Natural killer cell (primary cell): ENCODE results near the gene TTLL11. TPM values are rescaled to one million over a fixed set of nuclear protein-coding genes. Genes with fewer than 3 reads are reported as not detected.

ENCODE experiments used
- ATAC-seq, 3 donors: fragments of 150-1000 bp in 2 of 3; fragments of 200-7000 bp in 1 of 3; cut with Tn5 transposase; 1 replicate in 1 of 3; 2 replicates in 2 of 3; pipeline ENCODE4 v1.10.0; 2021; ENCODE audit warnings: mild to moderate bottlenecking in 2 of 3, moderate library complexity in 2 of 3
- DNase-seq, 2 donors: peaks; one replicate each; pipeline versions ENCODE4 v3.0.0 to v3.0.0-alpha.2; 2013 to 2021; ENCODE audit warnings: mixed read lengths in 1 of 2
- H3K27ac ChIP-seq: one replicate; pipeline ENCODE4 v1.5.1; 2013; ENCODE audit warnings: mild to moderate bottlenecking, low read length
- H3K27me3 ChIP-seq: one replicate; pipeline ENCODE4 v1.6.1; 2013; ENCODE audit warnings: low read length; ENCODE audit not compliant: control insufficient read depth, insufficient read depth
- H3K36me3 ChIP-seq: one replicate; pipeline ENCODE4 v1.6.1; 2013; ENCODE audit warnings: low read length; ENCODE audit not compliant: control insufficient read depth, insufficient read depth
- H3K4me1 ChIP-seq: one replicate; pipeline ENCODE4 v1.6.1; 2013; ENCODE audit warnings: low read length; ENCODE audit not compliant: control insufficient read depth, insufficient read depth
- H3K4me3 ChIP-seq: one replicate; pipeline ENCODE4 v1.5.1; 2013; ENCODE audit warnings: low read length
- H3K9me3 ChIP-seq: one replicate; pipeline ENCODE4 v1.6.1; 2013; ENCODE audit warnings: low read length; ENCODE audit not compliant: control insufficient read depth, insufficient read depth
- H3K27ac Mint-ChIP-seq, 2 donors: one replicate each; pipeline ENCODE4 v1.8.0; 2022; ENCODE audit warnings: mild to moderate bottlenecking in 2 of 2, mixed read lengths in 2 of 2, moderate library complexity in 1 of 2
- H3K27me3 Mint-ChIP-seq, 2 donors: one replicate each; pipeline ENCODE4 v1.8.0; 2022; ENCODE audit warnings: low read depth in 2 of 2, mixed read lengths in 2 of 2
- H3K36me3 Mint-ChIP-seq: one replicate; pipeline ENCODE4 v1.8.0; 2022; ENCODE audit warnings: mixed read lengths
- H3K4me1 Mint-ChIP-seq, 2 donors: one replicate each; pipeline ENCODE4 v1.8.0; 2022; ENCODE audit warnings: mixed read lengths in 2 of 2
- H3K4me3 Mint-ChIP-seq: one replicate; pipeline ENCODE4 v1.8.0; 2022; ENCODE audit warnings: mild to moderate bottlenecking, moderate library complexity, mixed read lengths
- H3K9me3 Mint-ChIP-seq, 2 donors: one replicate each; pipeline ENCODE4 v1.8.0; 2022; ENCODE audit warnings: mixed read lengths in 2 of 2
- CTCF ChIP-seq: fragments of 200-600 bp; IDR thresholded peaks from one replicate; pipeline ENCODE4 v1.8.0; 2022; ENCODE audit warnings: antibody characterized with exemption
- WGBS: methylation state at CpG from one replicate; pipeline ENCODE4 v1.1.7; 2013; ENCODE audit warnings: missing lambda C conversion rate; ENCODE audit not compliant: insufficient coverage; 5-methylcytosine and 5-hydroxymethylcytosine counted together
- intact Hi-C: fragments of 100-400 bp; cut with micrococcal nuclease; formaldehyde crosslinking; loops from one replicate; pipeline ENCODE4 v1.14.2; 2022
- total RNA-seq, 4 donors: library from RNA; stranded (reverse); fragments of 120-200 nt in 1 of 4; gene quantifications; one replicate each; pipeline versions ENCODE4 v1.2.3 to v1.2.4, GENCODE V29; 2013 to 2022

The TTLL11 gene
- total RNA-seq, 3 donors from 2014 or later (not counting 1 experiment from before 2014, with no cell fraction given) = 3.4 to 4.6 (median 3.6) TPM

DNA sequence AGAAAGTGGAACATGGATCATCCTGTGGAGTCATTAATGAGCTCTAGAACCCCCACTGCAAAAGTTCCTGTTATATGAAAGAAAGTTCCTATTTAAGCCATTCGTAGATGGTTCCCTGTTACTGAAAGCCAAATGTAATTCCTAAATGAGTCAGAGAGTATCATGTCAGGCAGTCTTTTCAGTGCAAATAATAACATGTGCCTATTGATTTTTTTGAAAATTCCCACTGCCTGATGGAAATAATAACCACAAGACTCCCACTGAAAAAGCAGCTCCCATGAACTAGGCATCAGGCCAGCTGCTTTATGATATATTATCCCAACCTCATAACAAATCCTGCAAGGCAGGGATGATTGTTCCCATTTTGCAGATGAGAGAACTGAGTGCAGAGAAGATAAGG, 224.5 kb downstream of the TTLL11 start:
- Histone ChIP-seq H3K4me1 (no peaks in the 10 kb centered on the region), H3K27me3 (no peaks in the 10 kb centered on the region), H3K27ac (no peak overlapping the region), H3K9me3 (no peaks in the 10 kb centered on the region), H3K4me3 (no peak overlapping the region), H3K36me3 (no peaks in the 10 kb centered on the region)
- ATAC-seq (no peak), DNase-seq (no peak)
- no peaks in the 10 kb centered on the region for H3K9me3 Mint-ChIP-seq
- no peaks in the 10 kb centered on the region for H3K36me3 Mint-ChIP-seq
- no peak overlapping the region for H3K27ac Mint-ChIP-seq
- intact Hi-C loops = no loop called here
- no peak overlapping the region for H3K4me3 Mint-ChIP-seq
- no peaks in the 10 kb centered on the region for H3K4me1 Mint-ChIP-seq
- no peaks in the 10 kb centered on the region for H3K27me3 Mint-ChIP-seq
- WGBS = 88% methylated on average over 1 of the region's 1 CpG
- TF ChIP-seq CTCF = no peak

GRCh38 chr9:121866927-121867326, 226.2 kb downstream of the TTLL11 start:
- H3K36me3 Mint-ChIP-seq = no peaks in the 10 kb centered on the region
- DNase-seq (no peak), ATAC-seq (no peak)
- H3K9me3 Mint-ChIP-seq = no peaks in the 10 kb centered on the region
- H3K4me3 ChIP-seq = no peak overlapping the region
- WGBS = 94% methylated on average over 1 of the region's 1 CpG
- H3K36me3 ChIP-seq = no peaks in the 10 kb centered on the region
- no peaks in the 10 kb centered on the region for H3K4me1 ChIP-seq
- H3K4me3 Mint-ChIP-seq = no peak overlapping the region
- no peak overlapping the region for H3K27ac ChIP-seq
- H3K27me3 ChIP-seq = no peaks in the 10 kb centered on the region
- H3K4me1 Mint-ChIP-seq = no peaks in the 10 kb centered on the region
- no peaks in the 10 kb centered on the region for H3K9me3 ChIP-seq
- TF ChIP-seq CTCF = no peak
- H3K27ac Mint-ChIP-seq = no peak overlapping the region
- intact Hi-C loops = no loop called here
- H3K27me3 Mint-ChIP-seq = no peaks in the 10 kb centered on the region

- no peak for TF ChIP-seq CTCF
- H3K27ac ChIP-seq = no peak overlapping the region
- Mint-ChIP-seq H3K27me3 (no peaks in the 10 kb centered on the region), H3K27ac (no peak overlapping the region), H3K9me3 (no peaks in the 10 kb centered on the region), H3K36me3 (no peaks in the 10 kb centered on the region), H3K4me3 (no peak overlapping the region), H3K4me1 (no peaks in the 10 kb centered on the region)
- H3K36me3 ChIP-seq = no peaks in the 10 kb centered on the region
- no peaks in the 10 kb centered on the region for H3K9me3 ChIP-seq
- H3K4me1 ChIP-seq = no peaks in the 10 kb centered on the region
- 100% methylated on average over 5 of the region's 7 CpGs for WGBS
- DNase-seq = no peak
- no peaks in the 10 kb centered on the region for H3K27me3 ChIP-seq
- no peak for ATAC-seq
- intact Hi-C loops = no loop called here
- H3K4me3 ChIP-seq = no peak overlapping the region
These were observed 227.2 kb downstream of the TTLL11 start for GRCh38 chr9:121865884-121866283.

DNA sequence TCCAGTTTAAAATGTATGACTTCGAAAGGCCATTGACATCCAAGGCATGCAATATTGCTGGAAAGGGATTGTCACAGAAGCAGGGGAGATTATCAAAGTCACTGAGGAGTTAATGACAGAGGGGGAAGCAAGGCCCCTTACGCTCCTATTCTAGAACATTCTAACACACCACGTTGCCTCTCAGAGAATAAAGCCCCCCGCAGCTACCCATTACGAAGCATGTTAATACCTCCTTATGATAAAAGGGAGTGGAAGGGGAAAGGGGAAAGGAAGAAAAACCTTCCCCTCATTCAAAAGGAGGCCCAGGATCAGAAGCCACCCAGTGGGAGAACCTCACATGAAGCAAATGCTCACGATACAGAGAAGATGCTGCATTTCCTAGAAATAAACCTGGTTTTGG, 228.0 kb downstream of the TTLL11 start:
- Mint-ChIP-seq H3K27me3 (no peaks in the 10 kb centered on the region), H3K9me3 (no peaks in the 10 kb centered on the region), H3K27ac (no peak overlapping the region), H3K36me3 (no peaks in the 10 kb centered on the region), H3K4me1 (no peaks in the 10 kb centered on the region), H3K4me3 (no peak overlapping the region)
- 94% methylated on average over 2 of the region's 6 CpGs for WGBS
- intact Hi-C loops = no loop called here
- TF ChIP-seq CTCF = no peak
- ATAC-seq (no peak), DNase-seq (no peak)
- no peak overlapping the region for H3K27ac ChIP-seq
- H3K4me1 ChIP-seq = no peaks in the 10 kb centered on the region
- no peaks in the 10 kb centered on the region for H3K36me3 ChIP-seq
- H3K4me3 ChIP-seq = no peak overlapping the region
- H3K27me3 ChIP-seq = no peaks in the 10 kb centered on the region
- no peaks in the 10 kb centered on the region for H3K9me3 ChIP-seq
